ENCODE measurements around the gene PEX7. TPM values are rescaled to one million over a fixed set of nuclear protein-coding genes. Genes with fewer than 3 reads are reported as not detected.
A peak's percentile ranks its signal among the peaks of the same experiment; 100 is the strongest.

PEX7 gene
- total RNA-seq, 6 experiments from 2014 or later: 4.8 to 8.7 (median 5.2) TPM

DNA sequence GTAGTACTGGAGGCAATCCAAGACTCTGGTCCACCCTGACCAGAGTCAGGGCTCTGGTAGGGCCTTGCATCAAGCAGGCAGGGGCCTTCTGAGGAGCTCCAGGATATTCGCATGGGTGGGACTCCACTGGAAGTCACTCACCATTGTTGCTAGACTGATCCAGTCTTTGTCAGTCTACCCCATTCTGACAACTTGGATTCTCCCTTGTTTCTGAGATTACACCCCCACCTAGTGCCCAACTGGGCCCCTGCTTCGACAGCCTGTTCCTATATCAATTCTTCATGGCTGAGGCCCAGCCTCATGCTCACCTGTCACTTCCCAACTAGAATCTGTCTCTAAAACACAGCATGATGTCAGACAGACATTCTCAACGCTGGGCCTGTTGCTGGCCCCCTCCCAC is 104.9 kb downstream of the PEX7 start:
- Histone ChIP-seq H3K4me1 (peaks cover 0 to 6% (median 0%) of the 10 kb centered on the region in 4 donors), H3K36me3 (no peaks in the 10 kb centered on the region), H3K4me3 (no peak overlapping the region), H3K27me3 (peaks cover 0 to 11% of the 10 kb centered on the region in 2 donors), H3K9me3 (no peaks in the 10 kb centered on the region), H3K27ac (no peak overlapping the region)
- DNase-seq (no peak), ATAC-seq (peak in 3 of 4 donors; percentile 20 to 28 (median 23))
- intact Hi-C loops (cut with DNase I): no loop called here
- WGBS (ENCODE audit: insufficient coverage, low coverage, low lambda C conversion rate, missing lambda C conversion rate): 73% methylated on average over 2 of the region's 3 CpGs
- no peak for TF ChIP-seq POLR2A (IDR thresholded peaks at IDR 0.05)
- TF ChIP-seq, protein P1, sequence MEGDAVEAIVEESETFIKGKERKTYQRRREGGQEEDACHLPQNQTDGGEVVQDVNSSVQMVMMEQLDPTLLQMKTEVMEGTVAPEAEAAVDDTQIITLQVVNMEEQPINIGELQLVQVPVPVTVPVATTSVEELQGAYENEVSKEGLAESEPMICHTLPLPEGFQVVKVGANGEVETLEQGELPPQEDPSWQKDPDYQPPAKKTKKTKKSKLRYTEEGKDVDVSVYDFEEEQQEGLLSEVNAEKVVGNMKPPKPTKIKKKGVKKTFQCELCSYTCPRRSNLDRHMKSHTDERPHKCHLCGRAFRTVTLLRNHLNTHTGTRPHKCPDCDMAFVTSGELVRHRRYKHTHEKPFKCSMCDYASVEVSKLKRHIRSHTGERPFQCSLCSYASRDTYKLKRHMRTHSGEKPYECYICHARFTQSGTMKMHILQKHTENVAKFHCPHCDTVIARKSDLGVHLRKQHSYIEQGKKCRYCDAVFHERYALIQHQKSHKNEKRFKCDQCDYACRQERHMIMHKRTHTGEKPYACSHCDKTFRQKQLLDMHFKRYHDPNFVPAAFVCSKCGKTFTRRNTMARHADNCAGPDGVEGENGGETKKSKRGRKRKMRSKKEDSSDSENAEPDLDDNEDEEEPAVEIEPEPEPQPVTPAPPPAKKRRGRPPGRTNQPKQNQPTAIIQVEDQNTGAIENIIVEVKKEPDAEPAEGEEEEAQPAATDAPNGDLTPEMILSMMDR (IDR thresholded peaks at IDR 0.05): no peak

GRCh38 chr6:136930528-136930927 is 108.1 kb downstream of the PEX7 start:
- Histone ChIP-seq H3K4me3 (no peak overlapping the region), H3K27me3 (peaks cover 0 to 4% of the 10 kb centered on the region in 2 donors), H3K27ac (no peak overlapping the region), H3K36me3 (no peaks in the 10 kb centered on the region), H3K4me1 (no peaks in the 10 kb centered on the region), H3K9me3 (no peaks in the 10 kb centered on the region)
- WGBS (ENCODE audit: insufficient coverage, low coverage, low lambda C conversion rate, missing lambda C conversion rate): 82% methylated on average over 3 of the region's 4 CpGs
- TF ChIP-seq, protein P1 (IDR thresholded peaks at IDR 0.05): no peak
- no peak for TF ChIP-seq POLR2A (IDR thresholded peaks at IDR 0.05)
- ATAC-seq (no peak), DNase-seq (no peak)
- intact Hi-C loops (cut with DNase I): no loop called here

DNA sequence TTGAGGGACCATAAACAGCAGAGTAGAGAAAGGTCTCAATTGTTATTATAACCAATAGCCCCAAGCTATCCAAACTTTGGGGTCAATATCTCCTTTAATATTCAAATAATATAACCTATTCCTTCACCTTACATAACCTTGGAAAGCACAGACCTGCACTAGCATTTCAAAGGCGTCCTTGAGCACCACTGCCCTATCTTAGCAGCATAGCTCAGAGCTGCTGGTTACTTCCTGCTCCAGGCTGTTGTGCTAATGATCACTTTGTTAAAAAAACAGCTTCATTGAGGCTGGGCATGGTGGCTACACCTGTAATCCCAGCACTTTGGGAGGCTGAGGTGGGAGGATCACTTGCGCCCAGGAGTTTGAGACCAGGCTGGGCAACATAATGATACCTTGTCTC is 110.2 kb downstream of the PEX7 start:
- Histone ChIP-seq H3K9me3 (no peaks in the 10 kb centered on the region), H3K4me3 (no peak overlapping the region), H3K27me3 (peaks cover 0 to 9% of the 10 kb centered on the region in 2 donors), H3K36me3 (no peaks in the 10 kb centered on the region), H3K4me1 (no peaks in the 10 kb centered on the region), H3K27ac (no peak overlapping the region)
- WGBS (ENCODE audit: insufficient coverage, low coverage, low lambda C conversion rate, missing lambda C conversion rate): 85% methylated on average over 2 of the region's 2 CpGs
- DNase-seq: no peak
- TF ChIP-seq, protein P1 (IDR thresholded peaks at IDR 0.05): no peak
- TF ChIP-seq POLR2A (IDR thresholded peaks at IDR 0.05): no peak
- ATAC-seq: no peak
- intact Hi-C loops (cut with DNase I): no loop called here

GRCh38 chr6:136945072-136945471 is 122.7 kb downstream of the PEX7 start:
- Histone ChIP-seq H3K27ac (no peak overlapping the region), H3K36me3 (no peaks in the 10 kb centered on the region), H3K4me1 (no peaks in the 10 kb centered on the region), H3K27me3 (no peaks in the 10 kb centered on the region), H3K4me3 (no peak overlapping the region), H3K9me3 (no peaks in the 10 kb centered on the region)
- TF ChIP-seq, protein P1 (IDR thresholded peaks at IDR 0.05): no peak
- TF ChIP-seq POLR2A (IDR thresholded peaks at IDR 0.05): no peak
- DNase-seq (no peak), ATAC-seq (no peak)
- WGBS (ENCODE audit: insufficient coverage, low coverage, low lambda C conversion rate, missing lambda C conversion rate): 36% methylated on average over 1 of the region's 1 CpG
- intact Hi-C loops (cut with DNase I): no loop called here

GRCh38 chr6:136945711-136946121 is 123.3 kb downstream of the PEX7 start:
- H3K9me3 ChIP-seq: no peaks in the 10 kb centered on the region
- intact Hi-C loops (cut with DNase I): no loop called here
- no peak overlapping the region for H3K4me3 ChIP-seq
- H3K36me3 ChIP-seq: no peaks in the 10 kb centered on the region
- ATAC-seq: no peak
- no peaks in the 10 kb centered on the region for H3K27me3 ChIP-seq
- no peak for DNase-seq
- TF ChIP-seq, protein P1 (IDR thresholded peaks at IDR 0.05): no peak
- TF ChIP-seq POLR2A (IDR thresholded peaks at IDR 0.05): no peak
- H3K27ac ChIP-seq: no peak overlapping the region
- 56% methylated on average over 4 of the region's 4 CpGs for WGBS (ENCODE audit: insufficient coverage, low coverage, low lambda C conversion rate, missing lambda C conversion rate)
- H3K4me1 ChIP-seq: no peaks in the 10 kb centered on the region
